Peyer's patch (tissue), 4 donors: ENCODE measurements around the gene ESYT2. TPM values are rescaled to one million over a fixed set of nuclear protein-coding genes. Genes with fewer than 3 reads are reported as not detected.

Source experiments
- DNase-seq, 3 donors: peaks; one replicate each; pipeline ENCODE4 v3.0.0-alpha.2; 2017 to 2019
- H3K27ac ChIP-seq, 4 donors: fragments of 200-600 bp; sonication (generic); one replicate each; pipeline ENCODE4 v1.5.1; 2016 to 2019
- H3K27me3 ChIP-seq, 2 donors: fragments of 200-600 bp; sonication (generic); one replicate each; pipeline ENCODE4 v1.5.1; 2019
- H3K36me3 ChIP-seq, 3 donors: fragments of 200-600 bp; sonication (generic); one replicate each; pipeline ENCODE4 v1.5.1; 2016 to 2019
- H3K4me1 ChIP-seq, 4 donors: fragments of 200-600 bp; sonication (generic); one replicate each; pipeline ENCODE4 v1.5.1; 2016 to 2019
- H3K4me3 ChIP-seq, 4 donors: fragments of 200-600 bp; sonication (generic); 1 replicate in 3 of 4; 2 replicates in 1 of 4; pipeline ENCODE4 v1.5.1; 2016 to 2019; ENCODE audit warnings: mild to moderate bottlenecking in 1 of 4
- H3K9me3 ChIP-seq, 4 donors: fragments of 200-600 bp; sonication (generic); one replicate each; pipeline ENCODE4 v1.5.1; 2016 to 2019; ENCODE audit warnings: mild to moderate bottlenecking in 1 of 4
- CTCF ChIP-seq, 6 experiments: fragments of 450-650 bp in 4 of 6; fragments of 200-600 bp in 2 of 6; sonication (generic) in 1 of 6; IDR thresholded peaks; one replicate each; pipeline ENCODE4 v1.5.1; 2017 to 2019; ENCODE audit warnings: antibody characterized with exemption in 6 of 6, mild to moderate bottlenecking in 3 of 6, moderate library complexity in 1 of 6
- POLR2A ChIP-seq, 2 donors: fragments of 450-650 bp; IDR thresholded peaks; one replicate each; pipeline ENCODE4 v1.5.1; 2017; ENCODE audit warnings: antibody characterized with exemption in 2 of 2, mild to moderate bottlenecking in 2 of 2, moderate library complexity in 2 of 2
- total RNA-seq, 4 donors: library from RNA; depleted of rRNA; stranded (reverse); fragments of >200 nt; gene quantifications; one replicate each; pipeline ENCODE4 v1.1.0, GENCODE V29; 2016

Gene ESYT2
- total RNA-seq, 4 donors from 2014 or later, result 53.6 to 137 (median 71.0) TPM

GRCh38 chr7:158710651-158711102 is 118.6 kb downstream of the ESYT2 start:
- peaks cover 0 to 3% (median 0%) of the 10 kb centered on the region in 4 donors for H3K4me1 ChIP-seq
- TF ChIP-seq CTCF (IDR thresholded peaks at IDR 0.05), result no peak
- no peak for TF ChIP-seq POLR2A (IDR thresholded peaks at IDR 0.05)
- H3K9me3 ChIP-seq, result peaks cover 0 to 7% (median 0%) of the 10 kb centered on the region in 4 donors
- H3K36me3 ChIP-seq, result no peaks in the 10 kb centered on the region
- H3K27me3 ChIP-seq, result no peaks in the 10 kb centered on the region
- no peak overlapping the region for H3K4me3 ChIP-seq
- no peak overlapping the region for H3K27ac ChIP-seq
- no peak for DNase-seq

GRCh38 chr7:158707610-158708009 is 121.7 kb downstream of the ESYT2 start:
- no peak for TF ChIP-seq POLR2A (IDR thresholded peaks at IDR 0.05)
- TF ChIP-seq CTCF (IDR thresholded peaks at IDR 0.05), result no peak
- H3K36me3 ChIP-seq, result no peaks in the 10 kb centered on the region
- H3K27me3 ChIP-seq, result no peaks in the 10 kb centered on the region
- H3K9me3 ChIP-seq, result peaks cover 0 to 7% (median 0%) of the 10 kb centered on the region in 4 donors
- H3K27ac ChIP-seq, result no peak overlapping the region
- DNase-seq, result no peak
- H3K4me3 ChIP-seq, result no peak overlapping the region
- H3K4me1 ChIP-seq, result peaks cover 0 to 16% (median 0%) of the 10 kb centered on the region in 4 donors

- H3K27me3 ChIP-seq, result no peaks in the 10 kb centered on the region
- peaks cover 0 to 7% (median 0%) of the 10 kb centered on the region in 4 donors for H3K9me3 ChIP-seq
- H3K4me1 ChIP-seq, result peaks cover 0 to 16% (median 0%) of the 10 kb centered on the region in 4 donors
- no peaks in the 10 kb centered on the region for H3K36me3 ChIP-seq
- no peak overlapping the region for H3K27ac ChIP-seq
- no peak overlapping the region for H3K4me3 ChIP-seq
- no peak for DNase-seq
- TF ChIP-seq CTCF (IDR thresholded peaks at IDR 0.05) (no peak), POLR2A (IDR thresholded peaks at IDR 0.05) (no peak)
These were observed 122.4 kb downstream of the ESYT2 start for GRCh38 chr7:158706710-158707590.

- Histone ChIP-seq H3K9me3 (peaks cover 0 to 7% (median 0%) of the 10 kb centered on the region in 4 donors), H3K27ac (no peak overlapping the region), H3K4me3 (no peak overlapping the region), H3K27me3 (no peaks in the 10 kb centered on the region), H3K36me3 (no peaks in the 10 kb centered on the region), H3K4me1 (peaks cover 0 to 16% (median 0%) of the 10 kb centered on the region in 4 donors)
- DNase-seq, result no peak
- TF ChIP-seq POLR2A (IDR thresholded peaks at IDR 0.05) (no peak), CTCF (IDR thresholded peaks at IDR 0.05) (no peak)
These were observed 123.0 kb downstream of the ESYT2 start for GRCh38 chr7:158706273-158706704.

GRCh38 chr7:158705234-158705850 is 124.0 kb downstream of the ESYT2 start:
- peaks cover 0 to 7% (median 0%) of the 10 kb centered on the region in 4 donors for H3K9me3 ChIP-seq
- no peaks in the 10 kb centered on the region for H3K27me3 ChIP-seq
- H3K27ac ChIP-seq, result peak overlapping the region; percentile 81 to 95 (median 86)
- no peaks in the 10 kb centered on the region for H3K36me3 ChIP-seq
- DNase-seq, result no peak
- no peak for TF ChIP-seq CTCF (IDR thresholded peaks at IDR 0.05)
- peaks cover 0 to 16% (median 0%) of the 10 kb centered on the region in 4 donors for H3K4me1 ChIP-seq
- H3K4me3 ChIP-seq, result peak overlapping the region; percentile 77 to 94 (median 82)
